ENCODE results near the gene SULF2.

Gene SULF2

DNA sequence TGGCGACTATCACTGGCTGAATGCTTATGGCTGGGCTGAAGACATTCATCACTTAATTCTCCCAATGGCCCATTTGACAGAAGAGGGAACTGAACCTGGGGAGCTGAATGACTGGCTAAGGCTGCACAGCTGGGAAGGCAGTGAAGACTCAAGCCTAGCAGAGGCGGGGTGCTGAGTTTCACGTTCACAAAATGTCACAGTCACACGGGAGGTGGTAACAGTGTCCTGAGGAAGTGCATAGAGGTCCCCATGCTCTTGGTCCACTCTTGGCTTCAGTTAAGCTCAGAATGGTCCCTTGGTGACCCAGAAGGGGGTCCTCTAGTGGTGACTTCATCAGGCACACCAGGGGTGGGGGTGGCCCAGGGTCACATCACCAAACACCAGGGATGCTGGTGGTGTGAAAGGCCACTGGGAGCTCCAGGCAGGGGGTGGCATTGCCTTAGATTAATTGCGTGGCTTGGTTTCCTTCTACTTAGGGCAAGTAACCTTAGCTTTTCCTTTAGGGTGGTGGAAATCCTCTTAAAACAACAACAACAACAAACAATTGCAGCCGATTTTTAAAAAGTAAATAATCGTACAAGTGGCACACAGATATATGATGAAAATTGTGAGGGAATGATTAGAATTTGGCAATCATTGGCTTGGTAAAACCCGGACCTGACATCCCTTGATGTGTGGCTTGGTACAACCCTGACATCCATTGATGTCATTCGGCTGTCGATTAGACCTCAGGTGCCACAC lies 45.0 kb downstream of the SULF2 start:
- Histone ChIP-seq H3K27ac (no peak overlapping the region), H3K27me3 (ENCODE audit: control insufficient read depth, insufficient read depth, low read length) (no peaks in the 10 kb centered on the region), H3K4me2 (ENCODE audit: low read length) (no peak overlapping the region)

DNA sequence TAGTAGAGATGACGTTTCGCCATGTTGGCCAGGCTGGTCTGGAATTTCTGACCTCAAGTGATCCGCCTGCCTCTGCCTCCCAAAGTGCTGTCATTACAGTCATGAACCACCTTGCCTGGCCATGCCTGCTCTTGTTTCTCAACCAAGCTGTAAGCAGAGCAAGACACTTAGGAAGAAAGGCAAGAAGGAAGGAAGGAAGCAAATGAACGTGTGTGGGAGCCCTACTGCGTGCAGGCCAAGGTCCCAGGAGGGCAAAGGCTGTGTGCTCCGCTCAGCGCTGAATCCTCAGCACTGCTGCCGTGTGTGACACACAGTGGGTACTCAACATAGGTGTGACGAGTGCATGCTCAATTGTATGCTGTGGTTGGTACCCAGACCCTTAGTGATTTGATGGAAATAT lies 47.4 kb downstream of the SULF2 start:
- TF ChIP-seq, protein P1, sequence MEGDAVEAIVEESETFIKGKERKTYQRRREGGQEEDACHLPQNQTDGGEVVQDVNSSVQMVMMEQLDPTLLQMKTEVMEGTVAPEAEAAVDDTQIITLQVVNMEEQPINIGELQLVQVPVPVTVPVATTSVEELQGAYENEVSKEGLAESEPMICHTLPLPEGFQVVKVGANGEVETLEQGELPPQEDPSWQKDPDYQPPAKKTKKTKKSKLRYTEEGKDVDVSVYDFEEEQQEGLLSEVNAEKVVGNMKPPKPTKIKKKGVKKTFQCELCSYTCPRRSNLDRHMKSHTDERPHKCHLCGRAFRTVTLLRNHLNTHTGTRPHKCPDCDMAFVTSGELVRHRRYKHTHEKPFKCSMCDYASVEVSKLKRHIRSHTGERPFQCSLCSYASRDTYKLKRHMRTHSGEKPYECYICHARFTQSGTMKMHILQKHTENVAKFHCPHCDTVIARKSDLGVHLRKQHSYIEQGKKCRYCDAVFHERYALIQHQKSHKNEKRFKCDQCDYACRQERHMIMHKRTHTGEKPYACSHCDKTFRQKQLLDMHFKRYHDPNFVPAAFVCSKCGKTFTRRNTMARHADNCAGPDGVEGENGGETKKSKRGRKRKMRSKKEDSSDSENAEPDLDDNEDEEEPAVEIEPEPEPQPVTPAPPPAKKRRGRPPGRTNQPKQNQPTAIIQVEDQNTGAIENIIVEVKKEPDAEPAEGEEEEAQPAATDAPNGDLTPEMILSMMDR (IDR thresholded peaks at IDR 0.05) = no peak
- Histone ChIP-seq H3K9me3 (ENCODE audit: control insufficient read depth, low read length) (no peaks in the 10 kb centered on the region), H3K27ac (no peak overlapping the region), H3K79me2 (no peaks in the 10 kb centered on the region), H3K9ac (no peak overlapping the region), H3K27me3 (ENCODE audit: control insufficient read depth, insufficient read depth, low read length) (no peaks in the 10 kb centered on the region), H3K4me1 (no peaks in the 10 kb centered on the region), H3K4me2 (ENCODE audit: low read length) (no peak overlapping the region), H2AFZ (no peak overlapping the region), H3K36me3 (ENCODE audit: control insufficient read depth, insufficient read depth, low read length) (no peaks in the 10 kb centered on the region), H3K4me3 (ENCODE audit: low read depth, low read length) (no peak overlapping the region)

More for the DNA sequence above, 45.0 kb downstream of the SULF2 start:
- Histone ChIP-seq H3K36me3 (ENCODE audit: control insufficient read depth, insufficient read depth, low read length) (no peaks in the 10 kb centered on the region), H3K4me1 (no peaks in the 10 kb centered on the region), H3K79me2 (no peaks in the 10 kb centered on the region), H2AFZ (no peak overlapping the region), H3K9me3 (ENCODE audit: control insufficient read depth, low read length) (no peaks in the 10 kb centered on the region), H3K9ac (no peak overlapping the region), H3K4me3 (ENCODE audit: low read depth, low read length) (no peak overlapping the region)
- TF ChIP-seq, protein P1 (IDR thresholded peaks at IDR 0.05) = no peak

DNA sequence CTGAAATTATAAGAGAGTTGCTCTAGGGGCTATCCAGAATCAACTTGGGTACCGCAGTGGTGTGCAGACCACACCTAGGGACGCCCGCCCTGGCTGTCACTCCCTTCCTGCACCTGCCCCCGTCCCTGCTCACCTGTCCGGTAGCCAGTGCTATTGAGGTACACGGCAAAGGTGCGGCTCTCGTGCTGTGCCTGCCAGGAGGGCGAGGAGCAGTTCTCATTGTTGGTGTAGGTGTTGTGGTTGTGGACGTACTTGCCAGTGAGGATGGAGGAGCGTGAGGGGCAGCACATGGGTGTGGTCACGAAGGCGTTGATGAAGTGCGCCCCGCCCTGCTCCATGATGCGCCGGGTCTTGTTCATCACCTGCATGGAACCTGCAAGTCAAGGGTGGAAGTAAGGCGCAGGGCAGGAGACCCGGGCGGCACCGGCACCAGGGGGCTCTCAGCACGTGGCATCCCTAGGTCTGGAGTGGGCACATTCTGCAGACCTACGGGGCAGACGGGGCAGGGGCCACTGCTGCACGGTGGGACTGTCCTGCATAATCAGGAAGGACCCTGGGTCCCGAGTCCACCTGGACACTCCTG lies 48.6 kb downstream of the SULF2 start:
- no peak overlapping the region for H3K9ac ChIP-seq
- no peak overlapping the region for H3K27ac ChIP-seq
- no peak overlapping the region for H2AFZ ChIP-seq
- H3K9me3 ChIP-seq (ENCODE audit: control insufficient read depth, low read length) = no peaks in the 10 kb centered on the region
- no peak overlapping the region for H3K4me3 ChIP-seq (ENCODE audit: low read depth, low read length)
- no peaks in the 10 kb centered on the region for H3K27me3 ChIP-seq (ENCODE audit: control insufficient read depth, insufficient read depth, low read length)
- no peaks in the 10 kb centered on the region for H3K4me1 ChIP-seq
- H3K4me2 ChIP-seq (ENCODE audit: low read length) = no peak overlapping the region
- TF ChIP-seq, protein P1 (IDR thresholded peaks at IDR 0.05) = no peak
- no peaks in the 10 kb centered on the region for H3K36me3 ChIP-seq (ENCODE audit: control insufficient read depth, insufficient read depth, low read length)
- H3K79me2 ChIP-seq = no peaks in the 10 kb centered on the region

DNA sequence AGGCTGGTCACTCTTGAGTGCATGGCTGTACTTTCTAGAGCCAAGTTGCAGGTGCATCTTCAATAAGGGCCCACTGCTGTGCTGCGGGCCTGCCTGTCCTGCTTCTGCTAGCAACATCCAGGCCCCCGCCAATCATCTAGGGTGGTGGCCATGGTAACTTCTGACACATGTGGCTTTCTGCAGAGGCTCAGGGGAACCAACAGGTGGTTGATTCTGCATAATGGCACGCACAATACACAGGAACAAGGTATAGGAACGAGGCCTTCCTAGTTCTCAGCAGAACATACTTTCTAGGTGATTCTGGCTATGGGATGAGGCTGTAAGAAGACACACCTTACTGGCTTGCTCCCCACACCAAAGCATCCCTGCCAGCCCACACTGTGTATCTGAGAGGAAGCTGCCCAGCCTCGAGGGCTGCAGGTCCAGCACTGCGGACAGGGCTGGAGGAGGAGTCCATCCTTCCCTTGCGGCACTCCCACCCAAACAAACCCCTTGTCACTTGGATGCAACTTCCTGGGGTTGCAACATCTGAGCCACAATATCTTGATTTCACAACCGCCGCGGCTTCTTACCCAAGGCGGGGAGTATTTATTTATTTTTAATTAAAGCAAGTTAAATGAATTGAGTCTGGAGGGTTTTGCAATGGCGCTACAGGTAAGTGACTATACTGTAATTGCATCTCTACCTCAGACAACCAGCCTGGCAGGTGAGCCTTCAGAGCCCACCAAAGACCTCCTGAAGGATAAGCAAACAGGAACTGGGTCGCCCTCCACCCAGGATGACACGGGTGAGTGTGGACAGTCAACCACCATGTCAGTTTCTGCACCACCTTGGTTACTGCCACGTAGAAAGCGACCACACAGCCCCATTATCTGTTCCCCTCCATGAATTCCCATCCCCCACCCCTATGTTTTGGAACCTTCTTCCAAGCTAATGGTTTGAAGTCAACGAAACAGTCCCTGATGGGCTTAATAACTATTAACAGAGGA lies 49.6 kb downstream of the SULF2 start:
- Histone ChIP-seq H3K27ac (no peak overlapping the region), H2AFZ (no peak overlapping the region)

More for the DNA sequence above, 49.6 kb downstream of the SULF2 start:
- Histone ChIP-seq H3K4me2 (ENCODE audit: low read length) (no peak overlapping the region), H3K9me3 (ENCODE audit: control insufficient read depth, low read length) (no peaks in the 10 kb centered on the region), H3K4me1 (no peaks in the 10 kb centered on the region), H3K4me3 (ENCODE audit: low read depth, low read length) (no peak overlapping the region), H3K79me2 (no peaks in the 10 kb centered on the region), H3K9ac (no peak overlapping the region), H3K36me3 (ENCODE audit: control insufficient read depth, insufficient read depth, low read length) (no peaks in the 10 kb centered on the region), H3K27me3 (ENCODE audit: control insufficient read depth, insufficient read depth, low read length) (no peaks in the 10 kb centered on the region)
- TF ChIP-seq, protein P1 (IDR thresholded peaks at IDR 0.05) = no peak

Measured in parathyroid adenoma (tissue), 2 donors.